GM18868 (cell line): Measurements from ENCODE around the gene IL23R.

Experiments
- ATAC-seq: cut with Tn5 transposase; IDR thresholded peaks from one replicate; pipeline ENCODE4 v1.9.1; 2021; ENCODE audit warnings: mild to moderate bottlenecking, moderate library complexity; ENCODE audit not compliant: unreplicated experiment

The IL23R gene

DNA sequence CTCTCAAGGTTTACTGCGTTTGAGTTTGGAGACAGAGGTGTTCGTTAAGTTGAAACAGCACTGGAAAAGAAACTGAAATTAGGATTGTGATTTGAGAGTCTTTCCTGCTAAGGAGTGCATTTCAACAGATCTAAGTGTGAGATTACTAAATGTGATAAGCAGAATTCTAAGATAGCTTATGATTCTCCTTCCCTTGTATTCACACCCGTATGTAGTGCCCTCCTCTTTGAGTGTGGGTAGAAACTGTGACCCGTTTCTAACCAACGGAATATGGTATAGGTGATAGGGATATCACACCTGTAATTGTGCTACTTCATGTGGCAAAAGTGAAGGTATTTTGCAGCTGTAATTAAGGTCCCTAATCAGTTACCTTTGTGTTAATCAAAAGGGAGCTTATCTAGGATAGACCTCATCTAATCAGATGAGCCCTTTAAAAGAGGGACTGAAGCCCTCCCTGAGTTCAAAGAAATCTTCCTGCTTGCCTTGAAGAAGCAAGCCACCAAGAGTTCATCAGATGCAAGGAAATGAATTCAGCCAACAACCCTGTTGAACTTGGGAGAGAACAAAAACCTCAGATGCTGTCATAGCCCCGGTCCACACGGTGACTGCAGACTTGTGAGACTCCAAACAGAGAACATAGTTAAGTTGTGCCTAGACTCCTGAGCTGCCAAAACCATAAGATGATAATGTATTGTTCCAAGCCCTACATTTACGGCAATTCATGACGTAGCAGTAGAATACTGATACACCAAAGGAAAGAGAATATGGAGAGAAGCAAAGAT, 128.8 kb downstream of the IL23R start:
- ATAC-seq, result no peak

GRCh38 chr1:67298762-67299161, 132.5 kb downstream of the IL23R start:
- no peak for ATAC-seq

- no peak for ATAC-seq
Measured at GRCh38 chr1:67299296-67299695, 133.0 kb downstream of the IL23R start.

- no peak for ATAC-seq
Measured at GRCh38 chr1:67300561-67300960, 134.3 kb downstream of the IL23R start.

GRCh38 chr1:67304023-67304422, 137.8 kb downstream of the IL23R start:
- no peak for ATAC-seq

GRCh38 chr1:67306547-67306946, 140.3 kb downstream of the IL23R start:
- no peak for ATAC-seq

DNA sequence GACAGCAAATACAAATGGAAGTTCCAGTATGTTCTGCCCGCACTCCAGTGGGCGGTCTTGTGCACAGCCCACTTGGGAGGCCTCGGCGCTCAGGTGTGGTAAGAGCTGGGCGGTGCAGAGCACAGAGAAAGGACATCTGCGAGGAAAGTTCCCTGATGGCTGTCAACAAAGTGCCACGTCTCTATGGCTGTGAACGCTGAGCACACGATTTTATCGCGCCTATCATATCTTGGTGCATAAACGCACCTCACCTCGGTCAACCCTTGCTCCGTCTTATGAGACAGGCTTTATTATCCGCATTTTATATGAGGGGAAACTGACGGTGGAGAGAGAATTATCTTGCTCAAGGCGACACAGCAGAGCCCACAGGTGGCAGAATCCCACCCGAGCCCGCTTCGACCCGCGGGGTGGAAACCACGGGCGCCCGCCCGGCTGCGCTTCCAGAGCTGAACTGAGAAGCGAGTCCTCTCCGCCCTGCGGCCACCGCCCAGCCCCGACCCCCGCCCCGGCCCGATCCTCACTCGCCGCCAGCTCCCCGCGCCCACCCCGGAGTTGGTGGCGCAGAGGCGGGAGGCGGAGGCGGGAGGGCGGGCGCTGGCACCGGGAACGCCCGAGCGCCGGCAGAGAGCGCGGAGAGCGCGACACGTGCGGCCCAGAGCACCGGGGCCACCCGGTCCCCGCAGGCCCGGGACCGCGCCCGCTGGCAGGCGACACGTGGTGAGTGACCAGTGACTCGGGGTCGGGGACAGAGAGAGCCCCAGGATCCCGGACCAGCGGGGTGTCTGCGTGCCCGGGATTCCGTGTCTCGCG, 141.2 kb downstream of the IL23R start, which contains the start of gene IL12RB2:
TSS of gene IL12RB2 (plus strand) at position 623 of the 810 bp plus-strand sequence. CDS start 12,496 bp downstream, outside the sequence.
- ATAC-seq, result peak; percentile 61

GRCh38 chr1:67308136-67308535, 141.9 kb downstream of the IL23R start:
- peak; percentile 28 for ATAC-seq
